Endothelial cell of umbilical vein (primary cell): Measurements from ENCODE around the gene ZNF598. TPM values are rescaled to one million over a fixed set of nuclear protein-coding genes. Genes with fewer than 3 reads are reported as not detected.
A peak's percentile ranks its signal among the peaks of the same experiment; 100 is the strongest.

ENCODE experiments used
- BruUV-seq: library from RNA; stranded (reverse); fragments of 400-500 nt; replicated peaks from 2 replicates; lab custom pipeline; 2021; lab: Mats Ljungman, UMichigan
- CTCF ChIA-PET: fragments of 300-600, 350-600 bp; sonication (Branson Sonifier 250); formaldehyde crosslinking; loops from one replicate; lab custom pipeline; 2021; ENCODE audit warnings: antibody characterized with exemption, inconsistent platforms; lab: Charles Lee
- POLR2A ChIA-PET: fragments of 300-600, 350-600 bp; sonication (Branson Sonifier 250); formaldehyde crosslinking; loops from one replicate; lab custom pipeline; 2021; ENCODE audit warnings: antibody characterized with exemption, inconsistent platforms; lab: Charles Lee
- DNase-seq: peaks from one replicate; pipeline ENCODE4 v3.0.0-alpha.2; 2011; ENCODE audit warnings: low read depth, low spot score
- FAIRE-seq: peaks from 2 replicates; lab custom pipeline; 2011; peaks lifted over from hg19 to GRCh38; lab: Jason Lieb, UNC
- H2AFZ ChIP-seq: 2 replicates; pipeline ENCODE4 v1.6.0; 2012; ENCODE audit warnings: low read depth, low read length, control low read depth, inconsistent platforms
- H3K27ac ChIP-seq: 2 replicates; pipeline ENCODE4 v1.5.1; 2011; ENCODE audit warnings: low read depth, mild to moderate bottlenecking, control low read depth, low read length, moderate library complexity; ENCODE audit not compliant: insufficient read depth
- H3K27me3 ChIP-seq, 2 experiments: 2 replicates each; pipeline versions ENCODE4 v1.6.0 to v1.6.1; 2011; ENCODE audit warnings: low read length in 2 of 2, mixed read lengths in 1 of 2; ENCODE audit not compliant: control insufficient read depth in 2 of 2, insufficient read depth in 2 of 2
- H3K36me3 ChIP-seq, 2 experiments: 2 replicates in 1 of 2; 3 replicates in 1 of 2; pipeline ENCODE4 v1.5.1; 2011; ENCODE audit warnings: low read length in 2 of 2, mild to moderate bottlenecking in 1 of 2, moderate library complexity in 1 of 2; ENCODE audit not compliant: control insufficient read depth in 2 of 2, insufficient read depth in 2 of 2; ENCODE audit errors: extremely low read depth in 1 of 2
- H3K4me1 ChIP-seq: 3 replicates; pipeline ENCODE4 v1.5.1; 2011; ENCODE audit warnings: mild to moderate bottlenecking, low read length; ENCODE audit not compliant: control insufficient read depth, insufficient read depth; ENCODE audit errors: extremely low read depth
- H3K4me2 ChIP-seq: 2 replicates; pipeline ENCODE4 v1.6.1; 2011; ENCODE audit warnings: low read length, control low read depth, mixed read lengths; ENCODE audit not compliant: insufficient read depth
- H3K4me3 ChIP-seq, 3 experiments: fragments of 200-600 bp in 1 of 3; sonication (generic), shearing (Covaris generic) in 1 of 3; replicated peaks in 1 of 3; 2 replicates each; pipeline ENCODE4 v1.5.1; 2011 to 2016; ENCODE audit warnings: control low read depth in 3 of 3, low read length in 3 of 3, mild to moderate bottlenecking in 2 of 3, inconsistent platforms in 1 of 3, low read depth in 1 of 3, moderate library complexity in 1 of 3; ENCODE audit not compliant: insufficient read depth in 1 of 3
- H3K79me2 ChIP-seq: 2 replicates; pipeline ENCODE4 v1.6.0; 2012; ENCODE audit warnings: low read length, inconsistent platforms; ENCODE audit not compliant: control insufficient read depth, insufficient read depth
- H3K9ac ChIP-seq: replicated peaks from 2 replicates; pipeline ENCODE3; 2011; ENCODE audit warnings: low read length, control low read depth; ENCODE audit not compliant: insufficient read depth; ENCODE audit errors: extremely low read depth
- H3K9me1 ChIP-seq: replicated peaks from 3 replicates; pipeline ENCODE4 v1.6.0; 2011; ENCODE audit warnings: mild to moderate bottlenecking, low read length; ENCODE audit not compliant: control insufficient read depth, insufficient read depth; ENCODE audit errors: extremely low read depth
- H3K9me3 ChIP-seq: replicated peaks from 2 replicates; pipeline ENCODE4 v1.5.1; 2012; ENCODE audit warnings: low read length, inconsistent platforms; ENCODE audit not compliant: control insufficient read depth, insufficient read depth
- H4K20me1 ChIP-seq: replicated peaks from 2 replicates; pipeline ENCODE3; 2011; ENCODE audit warnings: mild to moderate bottlenecking, low read length; ENCODE audit not compliant: control insufficient read depth, insufficient read depth; ENCODE audit errors: extremely low read depth
- EZH2 ChIP-seq: IDR thresholded peaks from 2 replicates; pipeline ENCODE4 v1.6.1; 2012; ENCODE audit warnings: borderline replicate concordance, low read depth, mild to moderate bottlenecking, moderate library complexity, low read length, inconsistent platforms; ENCODE audit not compliant: severe bottlenecking
- GATA2 ChIP-seq: IDR thresholded peaks from 2 replicates; pipeline ENCODE4 v1.7.0; 2011; ENCODE audit warnings: low read depth, mild to moderate bottlenecking, moderate library complexity, mixed read lengths, low read length; ENCODE audit not compliant: insufficient read length, insufficient read depth
- MYC ChIP-seq: IDR thresholded peaks from one replicate; pipeline ENCODE4 v1.6.1; 2011; ENCODE audit warnings: mild to moderate bottlenecking, low read depth, low read length
- POLR2AphosphoS5 ChIP-seq: IDR thresholded peaks from 2 replicates; pipeline ENCODE4 v1.6.1; 2012; ENCODE audit warnings: low read depth, mild to moderate bottlenecking, control low read depth, low read length, moderate library complexity; ENCODE audit not compliant: insufficient read depth
- dilution Hi-C: fragments of 300-500 bp; cut with MboI; formaldehyde crosslinking; loops from one replicate; pipeline ENCODE4 v1.15.0; 2019; ENCODE audit warnings: low sequenced_read_pairs; ENCODE audit not compliant: extremely low pct_ligation_motif_present
- intact Hi-C: fragments of 100-400 bp; cut with micrococcal nuclease; formaldehyde crosslinking; loops from one replicate; pipeline ENCODE4 v1.10.0; 2022
- polyA plus RNA-seq, 4 experiments: library from polyadenylated mRNA; depleted of rRNA in 3 of 4; stranded (reverse) in 3 of 4; unstranded in 1 of 4; fragments of >200 nt; gene quantifications; 2 replicates each; pipeline versions ENCODE4 v1.2.1 to v1.2.3, GENCODE V29; 2011 to 2012; ENCODE audit warnings: missing spikeins in 1 of 4
- total RNA-seq: library from RNA; stranded (reverse); gene quantifications from 2 replicates; pipeline ENCODE4 v1.2.3, GENCODE V29; 2021
- TF ChIP-seq, protein P1 (sequence below), 2 donors: IDR thresholded peaks; 1 replicate in 1 of 2; 2 replicates in 1 of 2; pipeline ENCODE4 v1.5.1; 2011; ENCODE audit warnings: low read length in 2 of 2, mild to moderate bottlenecking in 2 of 2, moderate library complexity in 2 of 2, control low read depth in 1 of 2, inconsistent platforms in 1 of 2, low read depth in 1 of 2; ENCODE audit not compliant: insufficient read depth in 1 of 2; ENCODE audit errors: extremely low read depth in 1 of 2

ZNF598 gene
- total and polyA plus RNA-seq, 2 donors (not counting 3 experiments of a cell fraction or from before 2014, with no cell fraction given): 43.3 to 67.0 TPM

DNA sequence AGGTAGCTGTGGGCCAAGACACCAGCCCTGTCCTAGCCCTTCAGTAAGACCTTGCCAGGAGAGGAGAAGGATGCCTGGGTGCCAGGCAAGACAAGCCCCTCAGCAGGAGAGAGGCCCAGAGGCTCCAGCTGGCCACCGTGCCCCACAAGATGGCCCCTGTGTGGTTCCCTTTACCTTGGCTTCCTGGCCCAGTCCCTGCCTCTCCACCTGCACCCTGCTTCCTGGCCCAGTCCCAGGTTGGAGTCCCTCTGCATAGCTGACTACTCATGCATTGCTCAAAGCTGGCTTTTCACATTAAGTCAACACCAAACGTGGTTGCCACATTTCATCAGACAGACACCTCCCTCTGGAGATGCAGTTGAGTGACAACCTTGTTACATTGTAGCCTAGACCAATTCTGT lies 15.9 kb downstream of the ZNF598 start:
- no peak for DNase-seq
- POLR2A ChIA-PET: no interaction called here

DNA sequence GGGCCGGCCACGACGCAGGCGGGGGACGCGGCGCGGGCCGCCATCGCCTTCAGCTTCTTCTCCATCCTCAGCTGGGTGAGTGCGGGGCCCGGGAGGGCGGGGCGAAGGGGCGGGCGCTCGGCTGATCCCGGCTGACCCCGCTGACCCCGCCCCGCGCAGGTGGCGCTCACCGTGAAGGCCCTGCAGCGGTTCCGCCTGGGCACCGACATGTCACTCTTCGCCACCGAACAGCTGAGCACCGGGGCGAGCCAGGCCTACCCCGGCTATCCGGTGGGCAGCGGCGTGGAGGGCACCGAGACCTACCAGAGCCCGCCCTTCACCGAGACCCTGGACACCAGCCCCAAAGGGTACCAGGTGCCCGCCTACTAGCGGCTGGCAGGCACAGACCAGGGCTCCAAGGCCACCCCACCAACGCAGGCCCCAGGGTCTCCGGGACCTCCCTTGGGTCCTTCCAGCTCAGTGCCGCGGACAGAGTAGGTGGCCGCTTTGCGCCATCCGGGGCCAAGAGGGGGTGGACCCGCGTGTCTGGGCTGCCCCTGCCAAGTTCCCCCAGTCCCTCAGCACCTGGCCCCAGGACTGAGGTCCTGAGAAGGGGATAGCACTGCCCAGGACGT lies 16.8 kb downstream of the ZNF598 start:
- no peak overlapping the region for H3K4me3 ChIP-seq
- H3K36me3 ChIP-seq: peaks cover 0 to 5% of the 10 kb centered on the region in 2 experiments
- H3K79me2 ChIP-seq: no peaks in the 10 kb centered on the region
- H3K4me1 ChIP-seq: peaks cover 7% of the 10 kb centered on the region
- no peaks in the 10 kb centered on the region for H3K9me1 ChIP-seq
- POLR2A ChIA-PET: interaction anchor here (0.9 to 1.3 kb wide), 2 partner anchors 28 to 163 kb away, joined by 4 to 5 read pairs; partner anchors contain the start of genes RPS2 and TRAF7
- H2AFZ ChIP-seq: peak overlapping the region; percentile 90
- H3K9me3 ChIP-seq: no peaks in the 10 kb centered on the region
- no TSS peak for BruUV-seq
- dilution Hi-C loops (no loop called here), intact Hi-C loops (no loop called here)
- H3K4me2 ChIP-seq: no peak overlapping the region
- TF ChIP-seq, protein P1, sequence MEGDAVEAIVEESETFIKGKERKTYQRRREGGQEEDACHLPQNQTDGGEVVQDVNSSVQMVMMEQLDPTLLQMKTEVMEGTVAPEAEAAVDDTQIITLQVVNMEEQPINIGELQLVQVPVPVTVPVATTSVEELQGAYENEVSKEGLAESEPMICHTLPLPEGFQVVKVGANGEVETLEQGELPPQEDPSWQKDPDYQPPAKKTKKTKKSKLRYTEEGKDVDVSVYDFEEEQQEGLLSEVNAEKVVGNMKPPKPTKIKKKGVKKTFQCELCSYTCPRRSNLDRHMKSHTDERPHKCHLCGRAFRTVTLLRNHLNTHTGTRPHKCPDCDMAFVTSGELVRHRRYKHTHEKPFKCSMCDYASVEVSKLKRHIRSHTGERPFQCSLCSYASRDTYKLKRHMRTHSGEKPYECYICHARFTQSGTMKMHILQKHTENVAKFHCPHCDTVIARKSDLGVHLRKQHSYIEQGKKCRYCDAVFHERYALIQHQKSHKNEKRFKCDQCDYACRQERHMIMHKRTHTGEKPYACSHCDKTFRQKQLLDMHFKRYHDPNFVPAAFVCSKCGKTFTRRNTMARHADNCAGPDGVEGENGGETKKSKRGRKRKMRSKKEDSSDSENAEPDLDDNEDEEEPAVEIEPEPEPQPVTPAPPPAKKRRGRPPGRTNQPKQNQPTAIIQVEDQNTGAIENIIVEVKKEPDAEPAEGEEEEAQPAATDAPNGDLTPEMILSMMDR (IDR thresholded peaks at IDR 0.05; ENCODE audit: extremely low read depth in 1 of 2, insufficient read depth in 1 of 2, low read depth in 1 of 2, low read length in 2 of 2): no peak
- no peak for TF ChIP-seq MYC
- no peak for TF ChIP-seq POLR2AphosphoS5
- TF ChIP-seq EZH2: no peak
- no peak for TF ChIP-seq GATA2
- no peak overlapping the region for H3K9ac ChIP-seq
- no peak for FAIRE-seq
- H3K27ac ChIP-seq: no peak overlapping the region
- CTCF ChIA-PET: interaction anchor here (2.5 to 3.9 kb wide), 2 partner anchors 10 to 148 kb away, joined by 9 to 23 read pairs; no protein-coding TSS in a partner anchor
- no peak for DNase-seq
- no peaks in the 10 kb centered on the region for H4K20me1 ChIP-seq
- H3K27me3 ChIP-seq: peaks cover 23 to 24% of the 10 kb centered on the region in 2 experiments

More for the DNA sequence above, 15.9 kb downstream of the ZNF598 start:
- TF ChIP-seq EZH2 (no peak), POLR2AphosphoS5 (no peak)
- Histone ChIP-seq H3K79me2 (no peaks in the 10 kb centered on the region), H3K9me1 (no peaks in the 10 kb centered on the region), H3K27me3 (peaks cover 22 to 24% of the 10 kb centered on the region in 2 experiments), H2AFZ (no peak overlapping the region), H3K27ac (no peak overlapping the region), H3K36me3 (peaks cover 0 to 10% of the 10 kb centered on the region in 2 experiments), H3K4me3 (no peak overlapping the region), H3K4me2 (no peak overlapping the region), H4K20me1 (no peaks in the 10 kb centered on the region), H3K9ac (no peak overlapping the region), H3K9me3 (no peaks in the 10 kb centered on the region), H3K4me1 (peaks cover 7% of the 10 kb centered on the region)
- dilution Hi-C loops: no loop called here
- intact Hi-C loops: no loop called here
- CTCF ChIA-PET: interaction anchor here (3.9 kb wide), 1 partner anchor 9 kb away, joined by 23 read pairs; no protein-coding TSS in a partner anchor
- no peak for FAIRE-seq
- no TSS peak for BruUV-seq
